GM10248 (cell line): Measurements from ENCODE around the gene PRKAR1B.
A peak's percentile ranks its signal among the peaks of the same experiment; 100 is the strongest.
"Not testable (repeated sequence)": the region's sequence is repeated elsewhere in the genome, so short reads cannot be mapped to it uniquely, and the experiment has no call there.

ENCODE experiments used
- CTCF ChIA-PET: fragments of 300-600 bp; sonication (Branson Sonifier 250); formaldehyde crosslinking; extraction: SDS; loops from one replicate; lab custom pipeline; 2021; ENCODE audit warnings: antibody characterized with exemption; lab: Yijun Ruan, JAX
- POLR2A ChIA-PET: fragments of 350-650 bp; sonication (Branson Sonifier 250); formaldehyde crosslinking; extraction: SDS; loops from one replicate; lab custom pipeline; 2020; ENCODE audit warnings: antibody characterized with exemption; lab: Yijun Ruan, JAX
- DNase-seq: peaks from one replicate; pipeline ENCODE4 v3.0.0; 2012; ENCODE audit errors: extremely low spot score
- CTCF ChIP-seq: IDR thresholded peaks from 2 replicates; pipeline ENCODE4 v1.5.1; 2012; ENCODE audit warnings: mild to moderate bottlenecking, low read depth; ENCODE audit errors: extremely low read depth, missing control alignments, control extremely low read depth

PRKAR1B gene

GRCh38 chr7:636396-636795 lies 90.7 kb downstream of the PRKAR1B start:
- ChIA-PET CTCF (interaction anchor here (1.1 to 1.5 kb wide), 3 partner anchors 10 to 373 kb away, joined by 3 to 5 read pairs (median 4); no protein-coding TSS in a partner anchor), POLR2A (no interaction called here)
- no peak for DNase-seq
- TF ChIP-seq CTCF, result peak; percentile 41

- CTCF ChIA-PET, result interaction anchor here (0.7 to 1.2 kb wide), 3 partner anchors 9 to 303 kb away, joined by 3 to 5 read pairs (median 4); no protein-coding TSS in a partner anchor
- DNase-seq, POLR2A ChIA-PET: not testable (repeated sequence)
These were observed 91.2 kb downstream of the PRKAR1B start for GRCh38 chr7:635687-636382.

- ChIA-PET POLR2A (no interaction called here), CTCF (interaction anchor here (0.7 to 1.1 kb wide), 2 partner anchors 8 to 302 kb away, joined by 3 to 4 read pairs; no protein-coding TSS in a partner anchor)
- TF ChIP-seq CTCF, result no peak
- no peak for DNase-seq
These were observed 91.9 kb downstream of the PRKAR1B start for GRCh38 chr7:635227-635626.

- CTCF ChIA-PET, result no interaction called here
- no peak for DNase-seq
- TF ChIP-seq CTCF, result no peak
- POLR2A ChIA-PET, result no interaction called here
These were observed 93.6 kb downstream of the PRKAR1B start for GRCh38 chr7:633381-634018.

GRCh38 chr7:632831-633210 lies 94.3 kb downstream of the PRKAR1B start:
- DNase-seq, result no peak
- POLR2A ChIA-PET, result no interaction called here
- CTCF ChIA-PET, result no interaction called here
- no peak for TF ChIP-seq CTCF

- ChIA-PET POLR2A (no interaction called here), CTCF (no interaction called here)
- TF ChIP-seq CTCF, result no peak
- no peak for DNase-seq
These were observed 94.9 kb downstream of the PRKAR1B start for GRCh38 chr7:631964-632830.
